Uterus (tissue), 2 donors: Measurements from ENCODE around the gene PBX2.

Experiments
- POLR2A ChIP-seq, 2 donors: fragments of 450-650 bp; IDR thresholded peaks; one replicate each; pipeline ENCODE4 v1.6.1; 2016; ENCODE audit warnings: antibody characterized with exemption in 2 of 2, mild to moderate bottlenecking in 1 of 2, moderate library complexity in 1 of 2
- TF ChIP-seq, protein P1 (sequence below), 4 experiments: fragments of 200-600 bp in 2 of 4; fragments of 450-650 bp in 2 of 4; sonication (generic) in 2 of 4; IDR thresholded peaks; one replicate each; pipeline ENCODE4 v1.5.1; 2016 to 2019; ENCODE audit warnings: antibody characterized with exemption in 4 of 4, mild to moderate bottlenecking in 2 of 4, moderate library complexity in 1 of 4

DNA sequence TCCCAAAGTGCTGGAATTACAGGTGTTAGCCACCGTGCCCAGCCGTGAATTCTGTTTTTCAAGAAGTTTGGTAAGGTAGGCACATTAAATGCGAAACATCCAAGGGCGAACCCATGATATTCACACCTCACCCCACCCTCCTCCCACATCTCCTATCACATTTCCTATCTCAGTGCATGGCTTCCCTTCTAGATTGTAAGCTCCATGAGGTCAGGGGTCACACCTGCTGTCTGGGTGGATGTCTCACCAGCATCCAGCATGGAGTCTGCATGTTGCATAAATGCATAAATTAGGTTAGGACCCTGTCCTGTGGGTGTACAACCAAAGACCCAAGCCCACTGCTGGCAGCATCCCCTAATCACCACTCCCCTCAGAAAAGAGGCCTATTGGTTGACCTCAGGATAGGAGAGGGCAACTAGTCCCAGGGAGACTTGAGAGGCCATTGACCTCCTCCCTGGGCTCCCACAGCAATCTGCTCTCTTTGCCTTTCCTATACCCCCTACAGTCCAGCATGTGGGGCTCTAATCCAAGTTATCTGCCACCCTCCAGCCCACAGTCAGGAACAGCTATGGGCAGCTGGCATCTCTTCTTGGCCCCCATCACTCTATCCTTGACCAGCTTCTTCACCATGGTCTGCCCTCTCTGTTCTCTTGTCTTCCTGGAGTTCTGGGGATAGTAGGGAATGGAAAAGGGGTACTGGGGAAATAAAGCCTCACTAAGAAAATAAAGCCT, 42.4 kb downstream of the PBX2 start:
- TF ChIP-seq, protein P1, sequence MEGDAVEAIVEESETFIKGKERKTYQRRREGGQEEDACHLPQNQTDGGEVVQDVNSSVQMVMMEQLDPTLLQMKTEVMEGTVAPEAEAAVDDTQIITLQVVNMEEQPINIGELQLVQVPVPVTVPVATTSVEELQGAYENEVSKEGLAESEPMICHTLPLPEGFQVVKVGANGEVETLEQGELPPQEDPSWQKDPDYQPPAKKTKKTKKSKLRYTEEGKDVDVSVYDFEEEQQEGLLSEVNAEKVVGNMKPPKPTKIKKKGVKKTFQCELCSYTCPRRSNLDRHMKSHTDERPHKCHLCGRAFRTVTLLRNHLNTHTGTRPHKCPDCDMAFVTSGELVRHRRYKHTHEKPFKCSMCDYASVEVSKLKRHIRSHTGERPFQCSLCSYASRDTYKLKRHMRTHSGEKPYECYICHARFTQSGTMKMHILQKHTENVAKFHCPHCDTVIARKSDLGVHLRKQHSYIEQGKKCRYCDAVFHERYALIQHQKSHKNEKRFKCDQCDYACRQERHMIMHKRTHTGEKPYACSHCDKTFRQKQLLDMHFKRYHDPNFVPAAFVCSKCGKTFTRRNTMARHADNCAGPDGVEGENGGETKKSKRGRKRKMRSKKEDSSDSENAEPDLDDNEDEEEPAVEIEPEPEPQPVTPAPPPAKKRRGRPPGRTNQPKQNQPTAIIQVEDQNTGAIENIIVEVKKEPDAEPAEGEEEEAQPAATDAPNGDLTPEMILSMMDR (IDR thresholded peaks at IDR 0.05), result no peak
- TF ChIP-seq POLR2A (IDR thresholded peaks at IDR 0.05), result no peak
